Measurements from ENCODE around the gene ANKRD53. TPM values are rescaled to one million over a fixed set of nuclear protein-coding genes. Genes with fewer than 3 reads are reported as not detected.

Gene ANKRD53
- total RNA-seq, 2 experiments from 2014 or later, result not detected

DNA sequence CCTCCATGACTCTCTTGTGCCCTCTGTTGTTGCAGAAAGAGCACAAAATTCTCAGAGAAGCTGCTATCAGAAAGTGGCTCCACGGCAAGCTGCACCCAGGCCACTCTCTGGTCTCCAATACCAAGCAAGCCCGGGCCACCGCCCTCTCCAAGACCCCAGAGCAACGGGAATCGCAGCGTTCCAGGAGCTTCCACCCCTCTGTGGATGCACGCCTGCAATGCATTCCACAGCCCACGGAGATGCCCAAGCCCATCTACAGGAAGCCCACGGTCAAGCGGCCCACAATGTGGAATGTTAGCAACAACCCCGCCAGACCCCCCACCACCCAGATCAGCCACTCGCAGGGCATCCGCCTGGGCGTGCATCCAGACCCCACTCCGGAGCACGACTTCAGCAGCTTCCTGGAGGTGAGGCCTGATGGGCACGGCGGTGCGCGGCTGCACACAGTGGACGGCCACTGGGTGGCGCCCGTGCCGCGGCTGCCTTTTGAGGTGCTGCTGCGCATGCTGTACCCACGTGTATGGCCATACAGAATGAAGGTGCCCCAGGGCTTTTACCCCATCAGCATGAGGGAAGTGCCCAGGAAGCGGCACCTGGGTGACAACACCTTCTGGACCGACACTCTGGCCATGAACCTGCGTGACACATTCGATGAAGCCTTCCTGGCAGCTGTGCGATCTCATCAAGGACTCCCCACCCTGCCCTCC lies 6.3 kb downstream of the ANKRD53 start:
- H3K36me3 Mint-ChIP-seq (ENCODE audit: low read depth), result peaks cover 30% of the 10 kb centered on the region
- ChIA-PET CTCF (interaction anchor here (0.7 to 6.0 kb wide), 14 partner anchors 8 to 127 kb away, joined by 3 to 60 read pairs (median 5); no protein-coding TSS in a partner anchor), POLR2A (interaction anchor here (0.5 to 1.9 kb wide), 6 partner anchors 9 to 148 kb away, joined by 3 to 5 read pairs (median 4); no protein-coding TSS in a partner anchor)
- peaks cover 10% of the 10 kb centered on the region for H3K4me1 Mint-ChIP-seq (ENCODE audit: low read depth)
- H3K27ac Mint-ChIP-seq, result no peak overlapping the region
- no peak overlapping the region for H3K4me3 Mint-ChIP-seq
- no peaks in the 10 kb centered on the region for H3K9me3 Mint-ChIP-seq
- TF ChIP-seq, protein P1, sequence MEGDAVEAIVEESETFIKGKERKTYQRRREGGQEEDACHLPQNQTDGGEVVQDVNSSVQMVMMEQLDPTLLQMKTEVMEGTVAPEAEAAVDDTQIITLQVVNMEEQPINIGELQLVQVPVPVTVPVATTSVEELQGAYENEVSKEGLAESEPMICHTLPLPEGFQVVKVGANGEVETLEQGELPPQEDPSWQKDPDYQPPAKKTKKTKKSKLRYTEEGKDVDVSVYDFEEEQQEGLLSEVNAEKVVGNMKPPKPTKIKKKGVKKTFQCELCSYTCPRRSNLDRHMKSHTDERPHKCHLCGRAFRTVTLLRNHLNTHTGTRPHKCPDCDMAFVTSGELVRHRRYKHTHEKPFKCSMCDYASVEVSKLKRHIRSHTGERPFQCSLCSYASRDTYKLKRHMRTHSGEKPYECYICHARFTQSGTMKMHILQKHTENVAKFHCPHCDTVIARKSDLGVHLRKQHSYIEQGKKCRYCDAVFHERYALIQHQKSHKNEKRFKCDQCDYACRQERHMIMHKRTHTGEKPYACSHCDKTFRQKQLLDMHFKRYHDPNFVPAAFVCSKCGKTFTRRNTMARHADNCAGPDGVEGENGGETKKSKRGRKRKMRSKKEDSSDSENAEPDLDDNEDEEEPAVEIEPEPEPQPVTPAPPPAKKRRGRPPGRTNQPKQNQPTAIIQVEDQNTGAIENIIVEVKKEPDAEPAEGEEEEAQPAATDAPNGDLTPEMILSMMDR (IDR thresholded peaks at IDR 0.05), result peak; percentile 92
- H3K27me3 Mint-ChIP-seq, result no peaks in the 10 kb centered on the region
- intact Hi-C loops (cut with micrococcal nuclease), result no loop called here
- peak; percentile 88 for DNase-seq
- peak; percentile 100 for ATAC-seq

DNA sequence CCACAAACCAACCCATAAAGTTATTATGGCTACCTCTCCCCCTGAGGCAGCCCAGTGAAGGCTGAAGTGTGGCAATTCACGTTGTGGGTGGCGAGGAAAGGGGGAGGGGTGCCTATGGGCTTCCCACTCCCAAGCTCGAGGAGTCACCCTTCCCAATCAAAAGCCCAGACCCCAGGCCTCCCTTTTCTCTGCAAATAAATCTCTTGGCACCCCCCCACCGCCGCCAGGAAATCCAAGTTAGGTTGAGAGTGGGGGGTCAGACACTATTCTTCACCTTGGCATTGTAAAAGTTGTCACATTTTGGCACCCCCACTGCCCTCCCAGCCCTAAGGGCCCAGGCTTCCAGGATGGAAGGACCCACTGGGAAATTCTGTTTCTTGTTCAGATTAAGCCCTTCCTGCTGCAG lies 6.9 kb downstream of the ANKRD53 start:
- Mint-ChIP-seq H3K4me3 (no peak overlapping the region), H3K36me3 (ENCODE audit: low read depth) (peaks cover 30% of the 10 kb centered on the region), H3K4me1 (ENCODE audit: low read depth) (peaks cover 10% of the 10 kb centered on the region), H3K9me3 (no peaks in the 10 kb centered on the region), H3K27ac (peak overlapping the region; percentile 25), H3K27me3 (no peaks in the 10 kb centered on the region)
- ATAC-seq, result no peak
- no peak for DNase-seq
- TF ChIP-seq, protein P1 (IDR thresholded peaks at IDR 0.05), result no peak
- ChIA-PET POLR2A (interaction anchor here (0.9 to 1.9 kb wide), 2 partner anchors 8 to 21 kb away, joined by 3 to 5 read pairs; no protein-coding TSS in a partner anchor), CTCF (interaction anchor here (0.7 to 6.0 kb wide), 13 partner anchors 9 to 117 kb away, joined by 3 to 60 read pairs (median 5); no protein-coding TSS in a partner anchor)
- intact Hi-C loops (cut with micrococcal nuclease), result no loop called here

- no peak overlapping the region for H3K27ac Mint-ChIP-seq
- peaks cover 30% of the 10 kb centered on the region for H3K36me3 Mint-ChIP-seq (ENCODE audit: low read depth)
- H3K9me3 Mint-ChIP-seq, result no peaks in the 10 kb centered on the region
- DNase-seq (no peak), ATAC-seq (no peak)
- ChIA-PET CTCF (interaction anchor here (1.2 to 6.0 kb wide), 8 partner anchors 8 to 39 kb away, joined by 3 to 60 read pairs (median 10); no protein-coding TSS in a partner anchor), POLR2A (interaction anchor here (1.9 kb wide), 1 partner anchor 8 kb away, joined by 5 read pairs; no protein-coding TSS in a partner anchor)
- TF ChIP-seq, protein P1 (IDR thresholded peaks at IDR 0.05), result no peak
- no peak overlapping the region for H3K4me3 Mint-ChIP-seq
- intact Hi-C loops (cut with micrococcal nuclease), result no loop called here
- H3K27me3 Mint-ChIP-seq, result no peaks in the 10 kb centered on the region
- peaks cover 10% of the 10 kb centered on the region for H3K4me1 Mint-ChIP-seq (ENCODE audit: low read depth)
Observed at GRCh38 chr2:70985956-70986355, 7.5 kb downstream of the ANKRD53 start.

DNA sequence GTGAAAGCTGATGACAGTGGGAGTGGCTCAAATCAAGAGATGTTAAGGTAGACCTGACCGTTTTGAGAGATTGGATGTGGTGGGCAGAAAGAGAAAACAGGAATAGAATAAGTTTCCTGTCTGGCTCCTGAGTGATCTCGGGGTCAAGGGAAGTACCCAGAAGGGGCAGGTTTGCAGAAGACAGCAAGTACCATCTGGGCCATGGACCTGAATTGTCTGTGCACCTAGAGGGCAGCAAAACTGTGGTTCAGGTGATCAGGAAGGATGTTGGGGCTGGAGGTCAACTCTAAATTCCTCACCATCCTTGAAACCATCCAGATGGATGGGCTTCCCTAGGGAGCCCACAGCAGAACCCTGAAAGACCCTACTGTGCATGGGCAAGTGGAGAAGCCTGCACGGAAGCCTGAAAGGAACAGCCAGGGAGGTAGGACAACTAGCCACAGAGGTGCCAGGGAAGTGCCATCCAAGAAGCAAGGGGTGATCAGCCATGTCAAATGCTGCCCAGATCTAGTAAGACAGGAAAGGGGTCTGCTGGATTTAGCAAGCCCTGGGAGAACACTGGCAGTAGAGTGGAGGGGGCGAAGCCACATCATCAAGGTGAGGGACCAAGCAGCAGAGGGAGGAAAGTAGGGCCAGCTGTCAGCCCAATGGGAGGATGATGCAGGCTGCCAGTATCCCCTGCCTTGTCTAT lies 8.2 kb downstream of the ANKRD53 start:
- Mint-ChIP-seq H3K27ac (peak overlapping the region; percentile 14), H3K4me3 (no peak overlapping the region), H3K36me3 (ENCODE audit: low read depth) (peaks cover 35% of the 10 kb centered on the region), H3K9me3 (no peaks in the 10 kb centered on the region), H3K27me3 (no peaks in the 10 kb centered on the region), H3K4me1 (ENCODE audit: low read depth) (peaks cover 13% of the 10 kb centered on the region)
- DNase-seq (no peak), ATAC-seq (no peak)
- TF ChIP-seq, protein P1 (IDR thresholded peaks at IDR 0.05), result no peak
- intact Hi-C loops (cut with micrococcal nuclease), result no loop called here
- ChIA-PET CTCF (interaction anchor here (1.1 to 6.0 kb wide), 9 partner anchors 7 to 39 kb away, joined by 3 to 60 read pairs (median 5); no protein-coding TSS in a partner anchor), POLR2A (no interaction called here)
